Lower leg skin (tissue), 4 donors: ENCODE results near the gene BTBD16. TPM values are rescaled to one million over a fixed set of nuclear protein-coding genes. Genes with fewer than 3 reads are reported as not detected.
A peak's percentile ranks its signal among the peaks of the same experiment; 100 is the strongest.

Source experiments
- DNase-seq, 2 donors: peaks; one replicate each; pipeline ENCODE4 v3.0.0-alpha.2; 2019; ENCODE audit warnings: low spot score in 2 of 2
- H3K4me3 ChIP-seq: fragments of 200-600 bp; sonication (generic); 2 replicates; pipeline ENCODE4 v1.5.1; 2017; ENCODE audit warnings: mild to moderate bottlenecking, low read depth; ENCODE audit not compliant: poor library complexity, severe bottlenecking
- POLR2A ChIP-seq, 2 donors: fragments of 450-650 bp; IDR thresholded peaks; one replicate each; pipeline ENCODE4 v1.6.1; 2016 to 2017; ENCODE audit warnings: antibody characterized with exemption in 2 of 2, mild to moderate bottlenecking in 1 of 2, moderate library complexity in 1 of 2
- WGBS, 2 donors: methylation state at CpG; one replicate each; pipeline ENCODE4 v1.1.5; 2018; 5-methylcytosine and 5-hydroxymethylcytosine counted together
- intact Hi-C: fragments of 100-400 bp; cut with DNase I; formaldehyde crosslinking; loops from one replicate; pipeline ENCODE4 v1.15.0; 2023; ENCODE audit warnings: low total_unique reads
- total RNA-seq, 4 donors: library from RNA; depleted of rRNA; stranded (reverse); fragments of >200 nt; gene quantifications; one replicate each; pipeline ENCODE4 v1.1.0, GENCODE V29; 2016
- TF ChIP-seq, protein P1 (sequence below), 3 donors: fragments of 450-650 bp; IDR thresholded peaks; one replicate each; pipeline ENCODE4 v1.5.1; 2016; ENCODE audit warnings: antibody characterized with exemption in 3 of 3, mild to moderate bottlenecking in 3 of 3, moderate library complexity in 2 of 3

BTBD16 gene
- total RNA-seq, 4 donors from 2014 or later = 2.7 to 16.4 (median 9.0) TPM

DNA sequence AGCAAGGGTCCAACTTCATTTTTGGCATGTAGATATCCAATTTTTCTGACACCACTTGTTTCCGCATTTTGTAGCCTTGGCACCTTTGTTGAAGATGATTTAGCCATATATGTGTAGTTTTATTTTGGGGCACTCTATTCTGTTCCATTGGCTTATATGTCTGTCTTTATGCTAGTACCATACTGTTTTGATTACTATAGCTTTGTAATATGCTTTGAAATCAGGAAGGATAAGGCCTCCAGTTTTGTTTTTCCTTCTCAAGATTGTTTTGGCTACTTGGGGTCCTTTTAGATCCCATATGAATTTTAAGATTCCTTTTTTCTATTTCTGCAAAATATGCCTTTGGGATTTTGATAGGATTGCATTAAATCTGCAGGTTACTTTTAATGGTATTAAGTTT lies 9.5 kb upstream of the BTBD16 start:
- TF ChIP-seq, protein P1, sequence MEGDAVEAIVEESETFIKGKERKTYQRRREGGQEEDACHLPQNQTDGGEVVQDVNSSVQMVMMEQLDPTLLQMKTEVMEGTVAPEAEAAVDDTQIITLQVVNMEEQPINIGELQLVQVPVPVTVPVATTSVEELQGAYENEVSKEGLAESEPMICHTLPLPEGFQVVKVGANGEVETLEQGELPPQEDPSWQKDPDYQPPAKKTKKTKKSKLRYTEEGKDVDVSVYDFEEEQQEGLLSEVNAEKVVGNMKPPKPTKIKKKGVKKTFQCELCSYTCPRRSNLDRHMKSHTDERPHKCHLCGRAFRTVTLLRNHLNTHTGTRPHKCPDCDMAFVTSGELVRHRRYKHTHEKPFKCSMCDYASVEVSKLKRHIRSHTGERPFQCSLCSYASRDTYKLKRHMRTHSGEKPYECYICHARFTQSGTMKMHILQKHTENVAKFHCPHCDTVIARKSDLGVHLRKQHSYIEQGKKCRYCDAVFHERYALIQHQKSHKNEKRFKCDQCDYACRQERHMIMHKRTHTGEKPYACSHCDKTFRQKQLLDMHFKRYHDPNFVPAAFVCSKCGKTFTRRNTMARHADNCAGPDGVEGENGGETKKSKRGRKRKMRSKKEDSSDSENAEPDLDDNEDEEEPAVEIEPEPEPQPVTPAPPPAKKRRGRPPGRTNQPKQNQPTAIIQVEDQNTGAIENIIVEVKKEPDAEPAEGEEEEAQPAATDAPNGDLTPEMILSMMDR (IDR thresholded peaks at IDR 0.05) = no peak
- no peak overlapping the region for H3K4me3 ChIP-seq

DNA sequence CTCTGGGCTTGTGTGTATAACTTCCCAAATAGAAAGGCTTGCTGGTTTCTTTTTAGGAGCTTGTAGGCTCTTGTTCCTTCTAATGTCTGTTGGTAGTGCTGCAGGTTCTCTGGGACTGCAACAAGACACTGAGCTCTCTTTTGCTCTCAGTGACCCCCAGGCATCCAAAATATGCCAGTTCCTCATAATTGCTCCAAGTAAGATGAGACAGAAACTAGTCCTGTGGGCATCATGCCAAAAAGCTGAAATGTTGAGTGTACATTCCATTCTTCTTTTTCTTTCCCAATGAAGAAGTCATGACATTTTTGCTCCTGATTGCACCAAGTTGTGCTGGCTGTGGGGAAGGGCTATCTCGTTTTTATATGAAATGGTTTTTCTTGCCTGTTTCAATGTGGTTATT lies 7.1 kb upstream of the BTBD16 start:
- peak in 1 of 2 donors; percentile 29 for DNase-seq
- 57 to 68% methylated on average over 1 of the region's 1 CpG for WGBS, 2 donors
- intact Hi-C loops = no loop called here
- no peak for TF ChIP-seq POLR2A (IDR thresholded peaks at IDR 0.05)
- TF ChIP-seq, protein P1 (IDR thresholded peaks at IDR 0.05) = no peak
- H3K4me3 ChIP-seq = no peak overlapping the region

More for the DNA sequence above, 9.5 kb upstream of the BTBD16 start:
- DNase-seq = no peak
- WGBS, 2 donors = 61 to 69% methylated on average over 1 of the region's 1 CpG
- intact Hi-C loops = no loop called here

DNA sequence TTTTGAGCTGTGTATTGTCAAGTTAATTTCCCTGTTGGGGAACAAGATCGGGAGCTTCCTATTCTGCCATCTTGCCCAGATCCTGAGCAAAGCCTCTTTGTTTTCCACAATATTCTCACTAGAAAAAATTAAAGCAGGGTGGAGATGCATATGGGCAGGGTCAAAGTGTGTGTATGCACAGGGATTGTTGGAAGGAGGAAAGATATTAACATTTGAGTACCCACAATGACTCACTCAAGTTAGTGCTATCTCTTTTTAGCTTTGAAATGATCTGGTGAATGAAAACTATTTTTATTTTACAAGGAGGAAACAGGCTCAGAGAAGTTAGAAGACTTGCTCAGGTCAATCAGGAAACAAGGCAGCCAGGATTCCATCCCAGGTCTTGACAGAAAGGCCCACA lies 6.7 kb upstream of the BTBD16 start:
- WGBS, 2 donors = 85 to 88% methylated on average over 1 of the region's 1 CpG
- intact Hi-C loops = no loop called here
- H3K4me3 ChIP-seq = no peak overlapping the region
- TF ChIP-seq, protein P1 (IDR thresholded peaks at IDR 0.05) = no peak
- TF ChIP-seq POLR2A (IDR thresholded peaks at IDR 0.05) = no peak
- no peak for DNase-seq

DNA sequence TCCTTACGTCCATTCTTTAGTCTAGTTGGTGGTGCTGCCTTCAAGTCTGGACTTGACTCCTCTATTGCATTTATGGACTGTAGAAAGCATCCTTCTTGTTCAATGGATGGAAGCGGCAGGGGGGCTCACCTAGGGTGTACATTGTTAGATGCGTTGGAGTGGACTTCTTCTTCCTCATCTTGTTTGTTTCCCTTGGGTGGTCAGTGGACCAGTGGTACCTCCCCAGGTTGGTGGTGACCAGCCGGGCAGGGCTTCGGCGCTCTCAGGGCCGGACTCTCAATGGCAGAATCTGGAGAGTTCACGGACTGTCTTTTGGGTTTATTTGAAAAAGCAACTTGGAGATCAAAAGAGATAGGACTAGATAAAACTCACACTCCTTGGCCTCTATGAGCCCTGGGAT lies 6.2 kb upstream of the BTBD16 start:
- intact Hi-C loops = no loop called here
- DNase-seq = peak in 1 of 2 donors; percentile 52
- H3K4me3 ChIP-seq = no peak overlapping the region
- WGBS, 2 donors = 91% methylated on average over 8 of the region's 8 CpGs
- TF ChIP-seq, protein P1 (IDR thresholded peaks at IDR 0.05) = no peak
- no peak for TF ChIP-seq POLR2A (IDR thresholded peaks at IDR 0.05)

DNA sequence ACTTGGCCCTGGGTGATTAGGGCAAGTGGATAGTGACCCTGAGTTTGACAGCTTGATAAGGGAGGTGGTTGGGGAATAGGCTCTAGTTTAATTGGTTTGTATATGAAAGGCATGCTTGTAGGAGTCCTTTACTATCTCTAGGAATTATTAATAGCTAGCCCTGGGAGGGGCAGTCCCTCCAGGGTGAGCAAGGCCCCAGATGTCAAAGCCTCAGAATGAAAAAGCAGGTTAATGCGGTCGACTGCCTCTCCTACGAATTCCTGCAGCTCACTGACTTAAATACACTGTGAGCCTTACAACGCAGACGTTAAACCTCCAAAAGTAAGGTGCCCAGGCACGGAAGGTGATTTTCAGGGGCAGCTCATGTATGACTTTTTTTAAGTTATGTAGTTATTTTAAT lies 5.2 kb upstream of the BTBD16 start:
- intact Hi-C loops = no loop called here
- WGBS, 2 donors = 88 to 90% methylated on average over 6 of the region's 6 CpGs
- no peak overlapping the region for H3K4me3 ChIP-seq
- no peak for DNase-seq
- TF ChIP-seq POLR2A (IDR thresholded peaks at IDR 0.05) = no peak
- TF ChIP-seq, protein P1 (IDR thresholded peaks at IDR 0.05) = no peak
